ENCODE results near the gene INTS11.
"Not testable (repeated sequence)": the region's sequence is repeated elsewhere in the genome, so short reads cannot be mapped to it uniquely, and the experiment has no call there.

The INTS11 gene

DNA sequence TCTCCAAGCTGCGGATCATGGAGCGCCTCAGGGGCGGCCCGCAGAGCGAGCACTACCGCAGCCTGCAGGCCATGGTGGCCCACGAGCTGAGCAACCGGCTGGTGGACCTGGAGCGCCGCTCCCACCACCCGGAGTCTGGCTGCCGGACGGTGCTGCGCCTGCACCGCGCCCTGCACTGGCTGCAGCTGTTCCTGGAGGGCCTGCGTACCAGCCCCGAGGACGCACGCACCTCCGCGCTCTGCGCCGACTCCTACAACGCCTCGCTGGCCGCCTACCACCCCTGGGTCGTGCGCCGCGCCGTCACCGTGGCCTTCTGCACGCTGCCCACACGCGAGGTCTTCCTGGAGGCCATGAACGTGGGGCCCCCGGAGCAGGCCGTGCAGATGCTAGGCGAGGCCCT is 2.8 kb upstream of the INTS11 start:
- no peak for DNase-seq

DNA sequence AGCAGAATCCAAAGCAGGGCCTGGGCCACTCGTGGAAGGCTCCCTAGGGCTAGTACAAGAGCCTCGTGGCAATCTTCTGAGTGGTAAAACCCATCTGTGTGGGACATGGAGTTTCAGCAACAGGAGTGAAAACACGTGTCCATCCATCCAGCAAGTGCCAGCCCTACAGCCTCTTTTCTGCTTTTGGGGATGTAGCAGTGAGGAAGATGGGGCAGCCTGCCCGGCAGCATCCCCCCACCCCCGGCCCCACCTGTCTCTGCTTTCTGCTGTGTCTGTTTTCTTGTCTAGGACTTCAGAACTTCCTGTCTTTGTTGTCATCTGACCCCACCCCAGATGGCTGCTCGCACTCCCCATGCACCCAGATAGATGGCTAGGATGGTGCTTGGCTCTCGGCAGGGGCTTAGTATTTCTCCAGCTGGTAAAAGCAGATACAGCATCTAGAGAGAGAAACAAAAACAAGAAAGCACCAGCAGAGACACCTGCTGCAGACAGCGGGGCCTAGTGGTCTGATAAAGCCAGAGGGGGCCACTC is 1.7 kb upstream of the INTS11 start:
- DNase-seq = no peak

DNA sequence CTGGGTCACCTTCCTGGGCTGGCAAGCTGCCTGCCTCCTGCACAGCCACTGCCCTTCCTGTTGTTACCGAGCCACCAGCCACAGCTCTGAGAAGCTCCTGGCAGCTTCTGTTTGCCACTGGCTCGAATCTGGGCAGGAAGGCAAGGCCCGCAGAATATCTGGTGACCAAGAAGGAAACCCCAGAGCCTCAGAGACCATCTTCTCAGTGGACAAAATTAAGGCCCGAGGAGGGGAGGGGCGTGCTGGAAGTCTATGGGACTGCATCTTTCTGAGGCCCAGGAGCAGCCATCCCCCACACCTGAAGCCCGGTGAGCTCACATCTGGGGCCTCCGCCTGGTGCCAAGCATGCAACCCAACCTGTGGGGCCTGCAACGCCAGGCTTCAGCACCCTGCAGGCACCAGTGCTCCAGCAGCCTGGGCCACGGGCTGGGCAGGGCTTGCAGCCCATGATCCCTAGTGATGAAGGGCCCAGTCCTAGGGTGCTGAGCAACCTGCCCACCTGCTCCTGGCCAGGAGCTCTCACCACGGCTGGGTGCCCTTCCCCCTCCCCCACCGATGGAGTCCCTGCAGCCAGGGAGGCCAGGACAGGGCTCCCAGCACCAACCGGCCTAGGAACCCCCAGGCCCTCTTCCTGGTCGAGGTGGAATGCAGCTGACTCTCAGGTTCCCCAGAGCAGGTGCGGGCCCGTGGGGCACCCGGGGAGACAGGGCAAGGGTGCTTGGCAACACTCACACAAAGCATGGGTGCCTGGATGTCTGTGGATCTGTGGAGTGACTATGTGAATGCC is 1.0 kb upstream of the INTS11 start:
- no peak for DNase-seq

DNA sequence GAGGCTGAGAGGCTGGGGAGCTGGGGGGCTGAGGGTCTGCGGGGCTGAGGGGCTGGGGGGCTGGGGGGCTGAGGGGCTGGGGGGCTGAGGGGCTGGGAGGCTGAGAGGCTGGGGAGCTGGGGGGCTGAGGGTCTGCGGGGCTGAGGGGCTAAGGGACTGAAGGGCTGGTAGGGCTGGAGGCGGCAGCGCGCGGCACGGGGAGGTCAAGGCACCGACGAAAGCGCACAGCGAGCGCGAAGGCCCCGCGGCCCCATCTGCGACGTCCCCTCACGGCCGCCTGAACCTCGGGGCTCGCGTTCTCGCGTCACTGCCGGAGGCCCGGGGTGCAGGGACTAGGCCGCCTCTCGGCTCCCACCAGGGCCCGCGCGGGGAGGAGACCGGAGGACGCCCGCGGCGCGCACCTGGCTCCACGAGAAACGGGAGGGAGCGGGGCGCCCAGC is 356 bp downstream of the INTS11 start:
- no peak for DNase-seq

DNA sequence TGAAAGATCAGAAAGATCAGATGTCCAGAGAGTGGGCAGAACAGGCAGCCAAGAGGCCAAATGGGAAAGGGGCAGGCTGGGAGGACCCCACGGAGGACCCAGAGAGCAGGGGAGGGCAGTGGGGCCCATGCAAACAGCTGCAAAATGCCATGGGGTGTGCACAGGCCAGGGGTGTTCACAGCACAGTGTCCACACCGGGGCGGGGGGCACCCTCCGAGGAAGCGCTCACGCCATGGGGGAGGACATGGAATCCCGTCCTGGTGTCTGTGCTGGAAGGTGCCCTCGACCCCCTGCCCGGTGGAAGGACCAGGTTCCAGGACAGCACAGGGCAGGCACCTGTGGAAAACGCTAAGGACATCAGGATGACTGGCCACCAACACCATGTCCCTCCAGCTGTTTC is 1.5 kb downstream of the INTS11 start:
- no peak for DNase-seq

DNA sequence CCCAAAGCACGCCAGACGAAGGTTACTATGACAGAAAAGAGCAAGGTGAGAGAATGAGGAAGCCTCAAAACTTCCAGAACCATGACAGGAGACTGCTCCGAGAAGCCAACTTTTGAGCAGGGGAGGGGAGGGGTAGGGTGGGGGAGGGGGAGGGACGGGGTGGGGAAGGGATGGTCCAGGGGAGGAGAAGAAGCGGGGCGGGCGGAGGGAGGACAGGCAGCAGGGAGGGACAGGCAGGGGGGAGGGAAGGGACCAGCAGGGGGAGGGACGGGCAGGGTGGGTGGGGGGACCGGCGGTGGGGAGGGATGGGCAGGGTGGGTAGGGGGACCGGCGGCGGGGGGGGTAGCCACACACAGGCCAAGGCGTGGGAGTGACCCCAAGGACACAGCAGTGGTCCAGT is 2.0 kb downstream of the INTS11 start:
- DNase-seq = no peak

DNA sequence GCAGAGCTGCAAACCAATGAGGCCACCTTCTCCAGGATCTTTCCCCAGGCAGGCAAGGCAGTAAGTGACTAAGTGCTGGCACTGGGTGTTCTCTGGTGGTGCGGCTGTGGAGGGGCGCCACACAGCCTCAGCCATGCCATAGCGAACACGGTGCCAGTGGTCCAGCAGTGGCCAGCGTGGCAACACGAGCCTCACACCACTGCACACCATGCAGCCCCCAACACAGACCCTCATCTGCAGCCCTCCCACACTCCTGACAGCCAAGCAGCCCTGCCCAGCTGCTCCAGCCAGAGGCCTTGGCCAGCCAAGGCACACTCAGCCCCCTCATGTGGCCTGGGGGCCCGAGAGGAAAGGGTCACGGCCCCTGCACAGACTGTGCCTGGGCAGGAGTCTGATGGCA is 3.0 kb downstream of the INTS11 start:
- DNase-seq = no peak

DNA sequence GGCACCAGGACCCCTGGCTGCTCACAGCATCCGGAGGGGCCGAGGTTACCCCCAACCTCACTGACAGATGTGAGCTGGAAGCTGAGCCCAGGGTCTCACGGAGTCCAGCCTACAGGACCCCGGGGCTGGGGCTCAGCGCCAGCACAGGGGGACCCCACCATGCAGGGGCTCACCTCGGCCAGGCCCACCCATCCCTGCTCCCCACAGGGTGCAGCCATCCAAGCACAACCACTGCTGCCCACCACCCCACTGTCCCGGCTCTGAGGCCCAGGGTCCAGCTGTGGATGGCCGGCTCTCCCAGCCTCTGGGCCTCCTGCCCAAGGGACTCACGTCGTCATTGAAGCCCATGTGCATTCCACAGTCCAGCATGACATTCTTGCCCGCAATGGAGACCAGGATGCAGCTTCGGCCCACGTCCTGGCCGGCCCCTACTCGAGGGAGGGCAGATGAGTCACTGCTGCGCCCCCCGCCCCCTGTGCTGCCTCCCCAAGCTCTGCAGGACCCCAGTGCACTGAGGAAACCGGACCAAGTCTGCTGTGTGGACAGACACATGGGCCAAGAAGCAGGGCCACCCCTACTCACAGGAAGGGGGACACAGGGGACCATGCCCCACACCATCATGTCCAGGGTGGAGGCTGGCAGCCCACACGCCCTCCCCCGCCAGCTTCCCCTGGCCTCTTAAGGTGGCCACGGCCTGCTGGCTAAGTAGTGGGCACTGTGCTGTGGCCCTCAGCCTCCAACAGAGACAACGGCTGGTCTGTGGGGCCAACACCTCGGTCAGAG is 3.6 kb downstream of the INTS11 start:
- DNase-seq = no peak

DNA sequence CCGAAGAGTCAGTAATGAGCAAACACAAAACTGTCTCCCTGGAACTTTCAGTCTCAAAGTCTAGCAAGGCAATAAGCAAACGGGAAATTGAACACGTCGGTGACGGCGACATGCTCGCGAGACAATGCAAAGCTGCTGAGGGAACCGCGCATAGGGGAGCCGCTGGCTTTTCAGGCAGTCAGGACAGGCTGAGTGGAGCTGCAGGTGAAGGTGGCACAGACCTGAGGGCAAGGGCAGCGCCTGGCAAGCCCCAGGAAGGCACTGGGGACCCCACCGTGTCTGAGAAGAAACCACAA is 4.9 kb downstream of the INTS11 start:
- DNase-seq = no peak

DNA sequence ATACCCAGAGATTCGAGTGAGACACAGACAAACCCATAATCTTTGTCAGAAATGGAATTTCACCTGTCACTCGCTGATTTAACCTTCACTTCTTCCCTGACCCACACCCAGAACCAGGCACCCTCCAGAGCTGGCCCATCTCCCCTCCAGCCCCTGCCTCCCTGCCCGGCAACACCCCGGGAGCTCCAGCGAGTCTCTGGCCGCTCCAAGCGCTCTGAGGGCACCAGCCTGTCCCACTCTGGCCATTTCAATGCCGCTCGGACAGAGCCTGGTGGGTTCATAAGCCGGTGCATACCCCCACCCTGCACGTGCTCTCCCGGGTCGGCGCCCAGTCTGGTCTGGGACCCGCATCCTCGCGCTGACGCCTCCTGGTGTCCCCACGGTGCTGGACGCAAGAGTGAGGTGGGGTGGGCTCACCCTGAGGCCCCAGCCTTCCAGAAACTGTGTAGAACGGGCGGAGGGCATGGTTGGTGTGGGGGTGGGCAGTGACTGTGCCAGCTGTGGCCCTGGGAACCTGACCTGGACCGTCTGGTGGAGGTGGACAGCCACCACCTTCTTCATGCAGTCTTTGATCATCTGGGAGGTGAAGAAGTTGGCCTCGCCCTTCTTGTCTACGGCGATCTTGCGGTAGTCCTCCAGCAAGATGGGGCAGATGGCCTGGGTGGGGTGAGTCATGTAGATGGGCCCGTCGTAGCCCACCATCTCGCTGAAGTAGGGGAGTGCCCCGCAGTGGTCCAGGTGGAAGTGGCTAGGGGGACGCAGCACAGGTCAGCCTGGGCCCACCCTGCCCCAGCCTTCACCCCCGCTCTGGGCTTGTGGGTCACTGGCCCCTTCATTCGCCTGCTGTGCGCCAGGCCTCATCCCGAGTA is 5.4 kb downstream of the INTS11 start:
- no peak for DNase-seq

DNA sequence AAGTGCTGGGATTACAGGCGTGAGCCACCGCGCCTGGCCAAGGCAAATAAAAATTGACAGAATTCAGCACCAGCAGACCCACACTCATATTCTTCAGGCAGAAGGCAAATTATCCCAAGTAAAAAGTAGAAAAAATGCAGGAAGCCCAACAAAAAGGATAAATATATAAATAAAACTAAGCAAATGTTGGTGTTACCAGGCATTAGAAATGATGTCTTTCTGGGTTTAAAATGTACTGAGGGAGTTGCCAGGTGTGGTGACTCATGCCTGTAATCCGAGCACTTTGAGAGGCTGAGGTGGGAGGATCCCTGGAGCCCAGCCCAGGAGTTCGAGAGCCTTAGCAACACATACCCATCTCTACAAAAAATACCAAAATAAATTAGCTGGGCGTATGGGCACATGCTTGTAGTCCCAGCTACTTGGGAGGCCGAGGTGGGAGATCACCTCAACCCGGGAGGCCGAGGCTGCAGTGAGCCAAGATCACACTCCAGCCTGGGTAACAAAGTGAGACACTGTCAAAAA is 6.3 kb downstream of the INTS11 start:
- no peak for DNase-seq

DNA sequence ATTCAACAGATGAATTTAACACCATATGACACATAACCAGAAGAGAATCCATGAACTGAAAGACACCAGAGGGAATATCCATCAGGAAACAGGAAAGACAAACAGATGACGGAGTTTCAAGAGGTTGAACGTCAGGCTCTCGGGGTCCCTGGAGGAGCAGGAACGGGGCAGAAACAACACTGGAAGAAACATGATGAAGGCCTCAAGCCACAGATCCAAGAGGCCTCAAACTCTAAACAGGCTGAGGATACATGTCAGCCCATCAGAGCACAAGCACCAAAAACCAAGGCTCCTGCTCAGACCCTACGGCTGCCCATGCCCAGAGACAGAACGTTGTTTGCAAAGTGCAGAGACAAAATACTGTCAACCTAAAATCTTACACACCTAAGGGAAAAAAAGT is 7.0 kb downstream of the INTS11 start:
- DNase-seq = no peak

DNA sequence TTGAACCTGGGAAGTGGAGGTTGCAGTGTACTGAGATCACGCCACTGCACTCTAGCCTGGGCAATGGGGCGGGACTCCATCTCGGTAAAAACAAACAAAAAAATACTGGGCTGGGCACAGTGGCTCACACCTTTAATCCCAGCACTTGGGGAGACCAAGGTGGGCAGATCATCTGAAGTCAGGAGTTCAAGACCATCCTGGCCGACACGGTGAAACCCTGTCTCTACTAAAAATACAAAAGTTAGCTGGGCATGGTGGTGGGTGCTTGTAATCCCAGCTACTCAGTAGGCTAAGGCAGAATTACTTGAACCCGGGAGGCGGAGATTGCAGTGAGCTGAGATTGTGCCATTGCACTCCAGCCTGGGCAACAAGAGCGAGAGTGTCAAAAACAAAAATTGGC is 8.3 kb downstream of the INTS11 start:
- DNase-seq = not testable (repeated sequence)

DNA sequence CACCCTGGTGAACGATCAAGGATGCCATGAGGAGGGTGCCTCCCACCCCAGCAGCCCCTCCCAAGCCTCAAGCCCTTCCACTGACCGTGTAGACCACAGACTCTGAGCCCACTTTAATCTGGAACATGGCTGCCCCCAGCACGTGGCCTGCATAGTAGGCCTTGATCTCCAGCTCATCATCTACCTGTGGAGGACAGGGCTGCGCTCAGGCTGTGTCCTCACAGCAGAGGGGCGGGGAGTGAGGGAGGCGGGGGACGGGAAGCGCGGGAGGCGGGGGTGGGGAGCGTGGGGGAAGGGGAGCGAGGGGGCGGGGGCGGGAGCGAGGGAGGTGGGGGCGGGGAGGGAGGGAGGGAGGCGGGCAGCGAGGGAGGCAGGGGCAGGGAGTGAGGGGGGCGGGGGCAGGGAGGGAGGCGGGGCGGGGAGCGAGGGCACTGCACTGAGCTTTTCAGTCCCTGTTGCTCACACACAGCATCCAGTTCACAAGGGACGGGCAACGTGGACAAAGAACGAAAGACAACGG is 9.0 kb downstream of the INTS11 start:
- no peak for DNase-seq

DNA sequence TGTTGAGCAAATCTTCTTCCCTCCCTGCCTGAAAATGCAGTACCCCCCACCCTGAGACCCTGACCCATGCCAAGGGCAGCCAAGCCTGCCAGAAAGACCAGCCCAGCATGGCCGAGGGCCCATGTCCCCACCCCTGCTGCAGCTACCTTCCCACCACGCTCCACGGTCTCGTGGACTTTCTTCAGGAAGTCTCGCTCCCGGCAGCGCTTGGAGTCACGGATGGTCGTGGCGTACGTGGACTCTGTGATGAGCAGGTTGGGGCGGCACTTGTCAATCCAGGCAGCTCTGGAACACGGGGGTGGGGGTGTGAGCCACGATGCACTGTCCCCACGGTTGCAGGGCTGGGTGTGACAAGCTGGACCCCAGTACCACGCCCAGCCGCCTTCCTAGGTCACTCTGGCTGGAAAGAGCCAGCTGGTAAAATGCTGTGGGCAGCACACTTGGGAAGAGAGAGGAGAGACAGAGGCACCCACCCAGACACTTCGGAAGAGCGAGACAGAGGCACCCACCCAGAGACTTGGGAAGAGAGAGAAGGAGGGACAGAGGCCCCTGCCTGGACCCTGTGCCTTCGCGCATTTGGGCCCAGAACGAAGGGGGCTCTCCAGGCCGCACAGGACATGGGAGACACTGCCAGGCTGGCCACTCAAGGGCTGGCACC is 9.7 kb downstream of the INTS11 start:
- DNase-seq = no peak

DNA sequence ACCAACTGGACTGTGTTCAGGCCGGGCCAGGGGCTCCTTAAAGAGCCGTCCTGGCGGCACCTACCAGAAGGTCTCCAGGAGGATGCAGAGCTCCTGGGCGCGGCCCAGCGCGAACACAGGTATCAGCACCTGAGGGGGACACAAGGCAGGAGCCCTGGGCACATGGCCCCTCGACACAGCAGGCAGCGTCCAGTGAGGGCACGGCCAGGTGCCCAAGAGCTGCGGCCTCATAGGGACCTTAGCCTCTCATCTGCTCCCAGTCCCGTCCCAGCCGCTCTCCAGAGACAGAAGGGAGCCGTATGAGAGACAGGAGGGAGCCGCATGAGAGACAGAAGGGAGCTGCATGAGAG is 10.2 kb downstream of the INTS11 start:
- DNase-seq = no peak

DNA sequence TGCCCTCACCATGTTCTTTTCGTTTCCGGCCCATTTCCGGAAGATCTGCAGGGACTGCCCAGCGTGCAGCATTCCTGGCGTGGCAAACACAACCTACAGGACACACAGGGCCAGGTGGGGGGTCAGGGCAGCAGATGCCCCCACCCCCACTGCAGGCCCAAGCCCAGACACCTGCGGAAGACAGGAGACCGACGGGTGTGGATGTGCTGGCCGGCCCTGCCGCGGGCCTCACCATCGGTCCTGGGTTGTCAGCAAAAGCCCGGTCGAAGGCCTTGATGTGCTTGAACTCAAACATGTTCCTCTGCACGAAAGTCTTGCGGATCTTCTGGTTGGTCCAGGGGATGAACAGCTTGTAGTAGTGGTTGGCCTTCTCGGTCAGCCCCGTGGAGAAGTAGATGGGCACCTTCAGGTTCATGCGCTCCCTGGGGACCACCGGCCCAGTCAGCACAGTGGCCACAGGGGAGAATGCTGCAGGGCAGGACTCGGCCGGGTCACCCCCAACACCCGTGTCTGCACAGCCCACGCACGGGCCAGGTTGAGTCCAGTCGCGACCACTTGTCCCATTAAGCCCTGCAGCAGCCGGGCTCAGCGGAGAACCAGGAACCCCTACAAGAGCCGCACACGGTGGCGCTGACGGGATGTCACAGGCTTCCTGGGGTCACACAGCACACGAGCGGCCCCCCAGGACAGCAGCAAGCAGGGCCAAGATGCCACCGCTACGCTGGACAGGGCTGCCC is 10.8 kb downstream of the INTS11 start:
- no peak for DNase-seq

DNA sequence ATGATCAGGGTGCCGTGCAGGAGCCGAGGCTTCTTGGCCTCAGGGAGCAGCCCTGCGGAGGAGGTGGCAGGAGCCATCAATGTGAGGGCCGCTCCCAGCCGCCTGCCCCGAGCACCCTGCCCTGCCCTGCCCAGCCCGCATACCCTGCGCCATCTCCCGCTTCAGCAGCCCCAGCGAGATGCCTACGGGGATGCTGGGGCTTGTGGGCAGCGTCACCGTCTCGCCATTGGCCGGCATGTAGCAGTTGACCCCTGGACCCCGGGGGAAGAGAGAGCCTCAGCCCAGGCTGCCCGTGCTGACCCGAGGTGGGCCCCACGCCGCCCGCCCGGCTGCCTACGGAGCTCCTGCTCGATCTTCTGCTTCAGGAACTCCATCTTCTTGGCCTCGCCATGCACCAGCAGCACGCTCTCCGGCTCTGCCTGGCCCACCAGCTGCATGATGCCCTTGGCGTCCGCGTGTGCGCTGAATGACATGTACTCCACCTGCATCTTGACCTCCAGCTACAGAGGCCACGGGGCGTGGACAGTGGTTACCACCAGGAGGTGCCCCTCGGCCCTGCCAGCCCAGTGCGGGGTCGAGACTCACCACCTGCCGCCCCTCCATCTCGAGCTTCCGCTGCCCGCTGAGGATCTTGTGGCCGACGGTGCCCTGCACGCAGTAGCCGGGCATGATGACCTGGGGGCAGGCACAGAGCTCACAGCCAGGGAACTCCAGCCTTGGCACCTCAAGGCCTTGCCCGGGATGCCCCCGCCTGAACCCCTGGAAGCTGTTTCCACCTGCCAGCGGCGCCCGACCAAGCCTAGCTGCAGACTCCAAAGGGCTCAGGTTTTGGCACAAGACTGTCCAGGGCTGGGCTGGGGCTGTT is 11.8 kb downstream of the INTS11 start:
- DNase-seq = no peak

DNA sequence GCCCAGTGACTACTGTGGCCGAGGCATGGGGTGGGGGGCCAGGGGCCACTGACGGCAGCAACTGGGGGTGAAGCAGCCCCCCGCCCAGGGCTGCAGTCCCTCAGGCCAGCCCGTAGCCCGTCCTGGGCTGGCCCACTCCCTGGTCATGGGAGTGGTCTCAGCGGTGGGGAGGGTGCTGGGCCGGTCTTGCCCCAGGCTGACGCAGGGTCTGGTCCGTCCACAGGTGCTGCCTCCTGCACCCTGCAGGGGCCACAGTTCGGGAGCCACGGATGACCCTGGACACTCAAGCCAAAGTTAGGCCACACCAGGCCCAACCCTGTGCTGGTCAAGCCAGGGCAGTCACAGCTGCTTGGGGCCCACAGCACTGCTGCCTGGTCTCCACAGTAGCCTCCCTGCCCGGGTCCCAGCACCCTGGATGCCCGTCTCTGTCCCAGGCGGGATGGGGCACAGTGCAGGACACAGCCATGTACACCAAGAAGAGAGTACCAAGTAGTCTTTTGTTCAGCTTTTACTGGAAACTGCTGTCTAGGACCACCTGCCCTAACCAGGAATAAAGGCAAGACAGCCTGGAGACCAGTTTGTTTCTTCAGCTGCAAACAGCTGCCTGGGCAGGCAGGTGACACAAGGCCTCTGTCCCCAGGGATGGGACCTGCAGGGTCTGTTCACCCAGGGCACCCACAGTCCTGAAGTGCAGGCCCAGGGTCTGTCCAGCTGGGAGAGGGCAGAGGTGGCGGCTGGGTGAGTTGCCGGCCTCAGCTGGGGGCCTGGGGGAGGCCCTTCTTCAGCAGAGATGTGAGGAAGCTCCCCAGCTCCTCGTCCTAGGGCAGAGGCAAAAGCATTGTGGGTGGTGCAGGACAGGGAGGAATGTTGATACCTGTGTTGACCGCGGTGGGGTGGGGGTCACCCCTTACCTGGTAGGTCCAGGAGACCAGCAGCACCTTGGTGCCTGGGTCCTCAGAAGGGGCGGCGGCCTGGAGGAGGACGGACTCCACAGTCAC is 13.1 kb downstream of the INTS11 start:
- DNase-seq = no peak
